ENCODE results near the gene PADI4. TPM values are rescaled to one million over a fixed set of nuclear protein-coding genes. Genes with fewer than 3 reads are reported as not detected.
"Not testable (repeated sequence)": the region's sequence is repeated elsewhere in the genome, so short reads cannot be mapped to it uniquely, and the experiment has no call there.

Gene PADI4
- total RNA-seq, 5 donors from 2014 or later (not counting 1 experiment from before 2014, with no cell fraction given), result 0.33 to 1.2 (median 1.0) TPM

DNA sequence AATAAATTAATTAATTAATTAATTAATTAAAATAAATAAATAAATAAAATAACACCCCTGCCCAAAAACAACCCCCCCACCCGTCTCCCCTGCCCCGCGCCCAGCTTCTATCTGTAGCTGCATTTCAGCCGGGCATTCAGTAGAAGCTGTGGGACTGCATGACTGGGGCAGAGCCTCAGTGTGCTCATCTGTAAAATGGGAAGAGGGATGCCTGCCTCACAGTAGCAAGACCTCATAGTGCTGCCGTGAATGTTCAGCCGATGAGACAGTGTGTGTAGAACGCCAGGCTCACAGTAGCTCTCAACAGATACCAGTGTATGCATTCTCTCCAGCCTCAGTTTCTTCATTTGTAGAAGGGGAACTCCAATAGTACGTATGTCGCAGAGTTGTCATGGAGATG, 8.7 kb downstream of the PADI4 start:
- Histone ChIP-seq H3K36me3 (ENCODE audit: control insufficient read depth in 2 of 2, extremely low read depth in 1 of 2, insufficient read depth in 1 of 2, low read length in 1 of 2) (no peaks in the 10 kb centered on the region), H3K27ac (ENCODE audit: low read length) (no peak overlapping the region), H3K4me1 (ENCODE audit: control insufficient read depth in 1 of 2, extremely low read depth in 1 of 2, insufficient read depth in 2 of 2, low read length in 2 of 2) (peaks cover 0 to 2% of the 10 kb centered on the region in 2 experiments), H3K27me3 (replicated peaks in 1 of 2; ENCODE audit: control insufficient read depth in 2 of 2, extremely low read depth in 1 of 2, insufficient read depth in 2 of 2, low read length in 1 of 2) (peaks cover 0 to 24% of the 10 kb centered on the region in 2 experiments), H3K4me3 (ENCODE audit: control insufficient read depth in 1 of 2, extremely low read depth in 1 of 2, low read length in 1 of 2) (no peak overlapping the region), H3K9me3 (no peaks in the 10 kb centered on the region)
- peaks cover 12 to 16% of the 10 kb centered on the region in 2 donors for H3K27me3 Mint-ChIP-seq
- DNase-seq (no peak), ATAC-seq (replicated peaks in 1 of 4) (no peak)
- POLR2A ChIA-PET, result no interaction called here
- H3K4me3 Mint-ChIP-seq, result no peak overlapping the region
- no peaks in the 10 kb centered on the region for H3K9me3 Mint-ChIP-seq
- H3K36me3 Mint-ChIP-seq, result no peaks in the 10 kb centered on the region
- peaks cover 4 to 11% (median 7%) of the 10 kb centered on the region in 3 donors for H3K4me1 Mint-ChIP-seq
- WGBS (ENCODE audit: insufficient coverage), result 73% methylated on average over 2 of the region's 9 CpGs
- CTCF ChIA-PET, result no interaction called here
- no peak overlapping the region for H3K27ac Mint-ChIP-seq

- Histone ChIP-seq H3K36me3 (ENCODE audit: control insufficient read depth in 2 of 2, extremely low read depth in 1 of 2, insufficient read depth in 1 of 2, low read length in 1 of 2) (no peaks in the 10 kb centered on the region), H3K27me3 (replicated peaks in 1 of 2; ENCODE audit: control insufficient read depth in 2 of 2, extremely low read depth in 1 of 2, insufficient read depth in 2 of 2, low read length in 1 of 2) (peaks cover 0 to 23% of the 10 kb centered on the region in 2 experiments), H3K27ac (ENCODE audit: low read length) (no peak overlapping the region), H3K9me3 (no peaks in the 10 kb centered on the region), H3K4me1 (ENCODE audit: control insufficient read depth in 1 of 2, extremely low read depth in 1 of 2, insufficient read depth in 2 of 2, low read length in 2 of 2) (no peaks in the 10 kb centered on the region), H3K4me3 (ENCODE audit: control insufficient read depth in 1 of 2, extremely low read depth in 1 of 2, low read length in 1 of 2) (no peak overlapping the region)
- WGBS (ENCODE audit: insufficient coverage), result 70% methylated on average over 2 of the region's 6 CpGs
- ATAC-seq (replicated peaks in 1 of 4) (no peak), DNase-seq (no peak)
- Mint-ChIP-seq H3K4me1 (no peaks in the 10 kb centered on the region), H3K9me3 (peaks cover 0 to 8% (median 0%) of the 10 kb centered on the region in 3 donors), H3K27ac (no peak overlapping the region), H3K27me3 (peaks cover 5 to 12% of the 10 kb centered on the region in 2 donors), H3K36me3 (no peaks in the 10 kb centered on the region), H3K4me3 (no peak overlapping the region)
- CTCF ChIA-PET, result interaction anchor here in 1 of 2 donors (0.6 kb wide), 1 partner anchor 38 kb away, joined by 3 read pairs; no protein-coding TSS in a partner anchor
- POLR2A ChIA-PET, result no interaction called here
These were observed 10.3 kb downstream of the PADI4 start for GRCh38 chr1:17318262-17318661.

GRCh38 chr1:17319561-17320350, 11.8 kb downstream of the PADI4 start:
- peaks cover 0 to 8% (median 3%) of the 10 kb centered on the region in 3 donors for H3K9me3 Mint-ChIP-seq
- Histone ChIP-seq H3K27me3 (replicated peaks in 1 of 2; ENCODE audit: control insufficient read depth in 2 of 2, extremely low read depth in 1 of 2, insufficient read depth in 2 of 2, low read length in 1 of 2) (peaks cover 0 to 11% of the 10 kb centered on the region in 2 experiments), H3K4me3 (ENCODE audit: control insufficient read depth in 1 of 2, extremely low read depth in 1 of 2, low read length in 1 of 2) (no peak overlapping the region)

GRCh38 chr1:17321857-17322390, 13.9 kb downstream of the PADI4 start:
- CTCF ChIA-PET; H3K4me1 ChIP-seq (ENCODE audit: control insufficient read depth in 1 of 2, extremely low read depth in 1 of 2, insufficient read depth in 2 of 2, low read length in 2 of 2); H3K4me1 Mint-ChIP-seq; H3K9me3 ChIP-seq; H3K27me3 Mint-ChIP-seq; H3K4me3 Mint-ChIP-seq; H3K27ac Mint-ChIP-seq; H3K27me3 ChIP-seq (replicated peaks in 1 of 2; ENCODE audit: control insufficient read depth in 2 of 2, extremely low read depth in 1 of 2, insufficient read depth in 2 of 2, low read length in 1 of 2); DNase-seq; ATAC-seq (replicated peaks in 1 of 4); H3K9me3 Mint-ChIP-seq; POLR2A ChIA-PET; H3K36me3 ChIP-seq (ENCODE audit: control insufficient read depth in 2 of 2, extremely low read depth in 1 of 2, insufficient read depth in 1 of 2, low read length in 1 of 2); H3K4me3 ChIP-seq (ENCODE audit: control insufficient read depth in 1 of 2, extremely low read depth in 1 of 2, low read length in 1 of 2); H3K27ac ChIP-seq (ENCODE audit: low read length); H3K36me3 Mint-ChIP-seq: not testable (repeated sequence)
- 75% methylated on average over 2 of the region's 6 CpGs for WGBS (ENCODE audit: insufficient coverage)

More at GRCh38 chr1:17319561-17320350, 11.8 kb downstream of the PADI4 start:
- Histone ChIP-seq H3K9me3 (no peaks in the 10 kb centered on the region), H3K4me1 (ENCODE audit: control insufficient read depth in 1 of 2, extremely low read depth in 1 of 2, insufficient read depth in 2 of 2, low read length in 2 of 2) (no peaks in the 10 kb centered on the region), H3K36me3 (ENCODE audit: control insufficient read depth in 2 of 2, extremely low read depth in 1 of 2, insufficient read depth in 1 of 2, low read length in 1 of 2) (no peaks in the 10 kb centered on the region), H3K27ac (ENCODE audit: low read length) (no peak overlapping the region)
- DNase-seq, result no peak
- no peaks in the 10 kb centered on the region for H3K36me3 Mint-ChIP-seq
- H3K4me1 Mint-ChIP-seq, result no peaks in the 10 kb centered on the region
- POLR2A ChIA-PET, result no interaction called here
- CTCF ChIA-PET, result no interaction called here
- no peak for ATAC-seq (replicated peaks in 1 of 4)
- H3K4me3 Mint-ChIP-seq, result no peak overlapping the region
- H3K27ac Mint-ChIP-seq, result no peak overlapping the region
- 89% methylated on average over 7 of the region's 11 CpGs for WGBS (ENCODE audit: insufficient coverage)
- peaks cover 5 to 9% of the 10 kb centered on the region in 2 donors for H3K27me3 Mint-ChIP-seq

- ChIA-PET CTCF (interaction anchor here in 1 of 2 donors (0.6 kb wide), 1 partner anchor 7 kb away, joined by 3 read pairs; no protein-coding TSS in a partner anchor), POLR2A (no interaction called here)
- no peaks in the 10 kb centered on the region for H3K9me3 ChIP-seq
- Mint-ChIP-seq H3K4me1 (no peaks in the 10 kb centered on the region), H3K27ac (no peak overlapping the region), H3K9me3 (peaks cover 0 to 6% (median 0%) of the 10 kb centered on the region in 3 donors), H3K4me3 (no peak overlapping the region), H3K27me3 (peaks cover 20 to 28% of the 10 kb centered on the region in 2 donors), H3K36me3 (no peaks in the 10 kb centered on the region)
- H3K36me3 ChIP-seq (ENCODE audit: control insufficient read depth in 2 of 2, extremely low read depth in 1 of 2, insufficient read depth in 1 of 2, low read length in 1 of 2), result no peaks in the 10 kb centered on the region
- 80% methylated on average over 1 of the region's 5 CpGs for WGBS (ENCODE audit: insufficient coverage)
- H3K27ac ChIP-seq (ENCODE audit: low read length), result no peak overlapping the region
- no peak for ATAC-seq (replicated peaks in 1 of 4)
- no peak overlapping the region for H3K4me3 ChIP-seq (ENCODE audit: control insufficient read depth in 1 of 2, extremely low read depth in 1 of 2, low read length in 1 of 2)
- DNase-seq, result no peak
- H3K27me3 ChIP-seq (replicated peaks in 1 of 2; ENCODE audit: control insufficient read depth in 2 of 2, extremely low read depth in 1 of 2, insufficient read depth in 2 of 2, low read length in 1 of 2), result peaks cover 0 to 20% of the 10 kb centered on the region in 2 experiments
- no peaks in the 10 kb centered on the region for H3K4me1 ChIP-seq (ENCODE audit: control insufficient read depth in 1 of 2, extremely low read depth in 1 of 2, insufficient read depth in 2 of 2, low read length in 2 of 2)
These were observed 20.9 kb downstream of the PADI4 start for GRCh38 chr1:17328855-17329254.

- DNase-seq, result no peak
- H3K27me3 Mint-ChIP-seq, result peaks cover 22 to 29% of the 10 kb centered on the region in 2 donors
- no peaks in the 10 kb centered on the region for H3K4me1 Mint-ChIP-seq
- H3K9me3 ChIP-seq, result no peaks in the 10 kb centered on the region
- POLR2A ChIA-PET, result no interaction called here
- H3K36me3 Mint-ChIP-seq, result no peaks in the 10 kb centered on the region
- no peak for ATAC-seq (replicated peaks in 1 of 4)
- CTCF ChIA-PET, result no interaction called here
- no peaks in the 10 kb centered on the region for H3K36me3 ChIP-seq (ENCODE audit: control insufficient read depth in 2 of 2, extremely low read depth in 1 of 2, insufficient read depth in 1 of 2, low read length in 1 of 2)
- WGBS (ENCODE audit: insufficient coverage), result no CpG with 5 or more reads among the region's 4 CpGs
- H3K4me3 ChIP-seq (ENCODE audit: control insufficient read depth in 1 of 2, extremely low read depth in 1 of 2, low read length in 1 of 2), result no peak overlapping the region
- no peak overlapping the region for H3K4me3 Mint-ChIP-seq
- no peak overlapping the region for H3K27ac Mint-ChIP-seq
- no peaks in the 10 kb centered on the region for H3K4me1 ChIP-seq (ENCODE audit: control insufficient read depth in 1 of 2, extremely low read depth in 1 of 2, insufficient read depth in 2 of 2, low read length in 2 of 2)
- peaks cover 0 to 20% of the 10 kb centered on the region in 2 experiments for H3K27me3 ChIP-seq (replicated peaks in 1 of 2; ENCODE audit: control insufficient read depth in 2 of 2, extremely low read depth in 1 of 2, insufficient read depth in 2 of 2, low read length in 1 of 2)
- no peak overlapping the region for H3K27ac ChIP-seq (ENCODE audit: low read length)
- peaks cover 0 to 4% (median 0%) of the 10 kb centered on the region in 3 donors for H3K9me3 Mint-ChIP-seq
These were observed 21.6 kb downstream of the PADI4 start for GRCh38 chr1:17329610-17330009.
